Measurements from ENCODE around the gene CRHR1.
"Not testable (repeated sequence)": the region's sequence is repeated elsewhere in the genome, so short reads cannot be mapped to it uniquely, and the experiment has no call there.

The CRHR1 gene

DNA sequence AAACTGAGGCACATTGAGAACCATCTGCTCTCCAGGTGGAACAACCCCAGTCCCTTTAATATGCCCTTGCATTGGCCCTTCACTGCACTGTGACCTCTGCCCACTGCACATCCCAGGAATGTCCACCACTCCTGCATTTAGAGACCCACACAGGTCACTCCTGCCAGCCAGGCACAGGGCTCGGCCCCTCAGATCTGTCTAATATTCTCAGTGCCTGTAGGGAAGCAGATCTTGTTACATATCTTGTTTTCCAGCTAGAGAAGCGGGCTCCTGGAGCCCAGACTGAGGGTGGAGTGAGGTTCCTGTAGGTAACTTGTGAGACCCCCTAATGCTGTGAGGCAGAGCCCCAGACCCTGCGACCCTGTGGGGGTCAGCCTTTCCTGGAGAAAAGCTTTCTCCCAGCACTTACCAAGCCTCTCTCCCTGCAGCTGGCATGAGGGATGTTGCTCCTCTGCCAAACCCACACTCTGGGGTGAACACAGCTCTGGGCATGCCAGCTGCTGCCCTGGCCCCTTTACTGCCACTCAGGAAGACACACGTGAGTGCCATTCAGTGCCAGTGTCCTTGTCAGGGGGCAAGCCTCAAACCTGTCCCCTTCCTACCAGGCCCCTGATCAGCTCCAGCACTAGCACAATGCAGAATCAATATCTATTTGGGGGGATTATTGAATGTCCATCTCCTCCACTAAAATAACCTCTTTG is 40.3 kb upstream of the CRHR1 start:
- H3K4me3 ChIP-seq (ENCODE audit: control insufficient read depth in 1 of 7, extremely low read depth in 1 of 7, insufficient read depth in 4 of 7, low read depth in 2 of 7, low read length in 6 of 7) = no peak overlapping the region
- no peak overlapping the region for H3K27ac ChIP-seq (ENCODE audit: insufficient read depth in 1 of 2, low read depth in 1 of 2, low read length in 2 of 2, poor library complexity in 1 of 2, severe bottlenecking in 2 of 2)
- H3K4me1 ChIP-seq (ENCODE audit: control extremely low read depth in 1 of 4, control insufficient read depth in 4 of 4, insufficient read depth in 4 of 4, low read length in 3 of 4) = no peaks in the 10 kb centered on the region
- 79% methylated on average over 4 of the region's 4 CpGs for WGBS (ENCODE audit: insufficient coverage)
- H3K27me3 ChIP-seq (replicated peaks in 2 of 5; ENCODE audit: control insufficient read depth in 4 of 5, insufficient read depth in 5 of 5, low read length in 4 of 5) = peaks cover 1 to 48% (median 4%) of the 10 kb centered on the region in 5 experiments
- ChIA-PET POLR2A (interaction anchor here (0.6 kb wide), 1 partner anchor 48 kb away, joined by 4 read pairs; no protein-coding TSS in a partner anchor), CTCF (interaction anchor here (1.1 kb wide), 1 partner anchor 84 kb away, joined by 3 read pairs; no protein-coding TSS in a partner anchor)
- no peak for DNase-seq
- no peaks in the 10 kb centered on the region for H3K9me3 ChIP-seq (ENCODE audit: control extremely low read depth in 1 of 5, control insufficient read depth in 4 of 5, insufficient read depth in 2 of 5, low read depth in 1 of 5, low read length in 4 of 5)
- no peaks in the 10 kb centered on the region for H3K36me3 ChIP-seq (ENCODE audit: control insufficient read depth in 4 of 4, insufficient read depth in 4 of 4, low read length in 3 of 4)

DNA sequence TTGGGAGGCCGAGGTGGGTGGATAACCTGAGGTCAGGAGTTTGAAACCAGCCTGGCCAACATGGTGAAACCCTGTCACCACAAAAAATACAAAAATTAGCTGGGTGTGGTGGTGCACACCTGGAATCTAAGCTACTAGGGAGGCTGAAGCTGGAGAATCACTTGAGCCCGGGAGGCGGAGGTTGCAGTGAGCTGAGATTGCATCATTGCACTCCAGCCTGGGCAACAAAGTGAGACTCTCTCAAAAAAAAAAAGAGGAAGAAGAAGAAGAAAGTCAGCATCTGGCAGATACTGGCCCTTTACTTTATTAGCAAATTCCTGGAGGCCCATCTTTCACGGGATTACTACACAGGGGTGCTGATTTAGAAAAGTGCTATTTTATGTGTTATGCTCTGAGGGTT is 39.3 kb upstream of the CRHR1 start:
- H3K27me3 ChIP-seq (replicated peaks in 2 of 5; ENCODE audit: control insufficient read depth in 4 of 5, insufficient read depth in 5 of 5, low read length in 4 of 5) = peaks cover 1 to 50% (median 4%) of the 10 kb centered on the region in 5 experiments
- POLR2A ChIA-PET; H3K36me3 ChIP-seq (ENCODE audit: control insufficient read depth in 4 of 4, insufficient read depth in 4 of 4, low read length in 3 of 4); DNase-seq; H3K4me1 ChIP-seq (ENCODE audit: control extremely low read depth in 1 of 4, control insufficient read depth in 4 of 4, insufficient read depth in 4 of 4, low read length in 3 of 4); H3K9me3 ChIP-seq (ENCODE audit: control extremely low read depth in 1 of 5, control insufficient read depth in 4 of 5, insufficient read depth in 2 of 5, low read depth in 1 of 5, low read length in 4 of 5); H3K4me3 ChIP-seq (ENCODE audit: control insufficient read depth in 1 of 7, extremely low read depth in 1 of 7, insufficient read depth in 4 of 7, low read depth in 2 of 7, low read length in 6 of 7); CTCF ChIA-PET; H3K27ac ChIP-seq (ENCODE audit: insufficient read depth in 1 of 2, low read depth in 1 of 2, low read length in 2 of 2, poor library complexity in 1 of 2, severe bottlenecking in 2 of 2): not testable (repeated sequence)
- WGBS (ENCODE audit: insufficient coverage) = 83% methylated on average over 4 of the region's 4 CpGs

DNA sequence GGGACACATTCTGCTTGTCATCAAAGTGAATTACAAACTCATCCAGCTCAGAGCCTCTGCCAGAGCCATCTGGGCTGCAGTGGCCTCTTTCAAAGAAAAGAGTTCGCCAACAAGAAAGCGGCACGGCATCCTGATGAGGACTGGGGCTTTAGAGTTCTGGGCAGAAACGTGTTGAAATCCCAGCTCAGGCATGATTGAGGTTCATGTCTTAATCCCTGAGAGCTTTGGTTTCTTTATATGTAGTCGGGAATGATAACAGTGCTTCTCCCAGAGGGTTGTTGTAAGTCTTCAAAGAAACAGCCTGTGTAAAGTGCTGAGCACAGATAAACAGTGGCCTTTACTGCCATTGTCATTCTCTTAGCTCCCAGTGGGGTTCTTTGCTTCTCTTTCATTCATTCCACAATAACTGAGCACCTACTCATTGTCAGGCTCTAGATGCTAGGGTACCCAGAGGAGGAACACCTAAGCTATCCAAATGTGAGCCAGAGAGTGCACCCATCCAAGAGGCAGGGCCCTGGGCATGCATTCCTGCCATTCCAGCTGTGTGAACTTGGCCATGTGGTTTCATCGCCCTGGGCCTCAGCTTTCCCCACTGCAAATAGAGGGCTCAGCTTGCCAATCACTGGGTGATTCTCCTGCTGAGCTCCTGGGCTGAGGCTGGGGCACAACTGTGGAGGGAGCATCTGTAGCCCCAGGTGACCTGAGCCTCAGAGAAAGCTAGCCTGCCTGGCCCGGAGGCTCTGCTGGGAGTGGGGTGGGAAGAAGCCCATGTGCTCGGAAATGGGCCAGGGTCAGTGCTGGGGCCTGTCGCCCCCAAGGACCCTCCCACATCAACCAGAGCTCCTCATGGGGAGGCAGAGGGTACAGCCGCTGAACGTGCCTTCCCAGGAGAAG is 38.3 kb upstream of the CRHR1 start:
- Histone ChIP-seq H3K9me3 (ENCODE audit: control extremely low read depth in 1 of 5, control insufficient read depth in 4 of 5, insufficient read depth in 2 of 5, low read depth in 1 of 5, low read length in 4 of 5) (no peaks in the 10 kb centered on the region), H3K4me3 (ENCODE audit: control insufficient read depth in 1 of 7, extremely low read depth in 1 of 7, insufficient read depth in 4 of 7, low read depth in 2 of 7, low read length in 6 of 7) (no peak overlapping the region), H3K36me3 (ENCODE audit: control insufficient read depth in 4 of 4, insufficient read depth in 4 of 4, low read length in 3 of 4) (no peaks in the 10 kb centered on the region), H3K27me3 (replicated peaks in 2 of 5; ENCODE audit: control insufficient read depth in 4 of 5, insufficient read depth in 5 of 5, low read length in 4 of 5) (peaks cover 1 to 56% (median 4%) of the 10 kb centered on the region in 5 experiments), H3K27ac (ENCODE audit: insufficient read depth in 1 of 2, low read depth in 1 of 2, low read length in 2 of 2, poor library complexity in 1 of 2, severe bottlenecking in 2 of 2) (no peak overlapping the region), H3K4me1 (ENCODE audit: control extremely low read depth in 1 of 4, control insufficient read depth in 4 of 4, insufficient read depth in 4 of 4, low read length in 3 of 4) (no peaks in the 10 kb centered on the region)
- CTCF ChIA-PET = interaction anchor here (1.2 kb wide), 1 partner anchor 27 kb away, joined by 3 read pairs; no protein-coding TSS in a partner anchor
- 76% methylated on average over 10 of the region's 11 CpGs for WGBS (ENCODE audit: insufficient coverage)
- no peak for DNase-seq
- POLR2A ChIA-PET = no interaction called here

DNA sequence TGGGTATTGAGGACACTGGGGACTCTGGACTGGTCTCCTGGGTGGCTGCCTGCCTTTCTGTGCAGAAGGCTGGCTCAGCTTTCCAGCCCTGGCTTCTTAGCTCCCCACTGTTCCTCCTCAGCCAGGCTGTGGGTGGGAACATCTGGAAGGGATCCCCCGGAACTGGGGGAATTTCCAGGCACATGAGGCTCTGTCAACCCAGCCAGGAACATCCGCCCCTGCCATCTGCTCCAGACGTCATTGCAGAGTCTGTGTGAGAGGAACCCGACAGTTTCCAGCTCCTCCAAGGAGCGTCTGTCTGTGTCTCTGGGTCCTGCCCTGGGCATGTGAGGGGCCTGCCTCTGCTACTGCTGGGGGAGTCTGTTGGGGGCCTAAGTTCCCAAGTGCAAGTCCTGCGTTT is 36.2 kb upstream of the CRHR1 start:
- Histone ChIP-seq H3K27ac (ENCODE audit: insufficient read depth in 1 of 2, low read depth in 1 of 2, low read length in 2 of 2, poor library complexity in 1 of 2, severe bottlenecking in 2 of 2) (no peak overlapping the region), H3K36me3 (ENCODE audit: control insufficient read depth in 4 of 4, insufficient read depth in 4 of 4, low read length in 3 of 4) (no peaks in the 10 kb centered on the region), H3K27me3 (replicated peaks in 2 of 5; ENCODE audit: control insufficient read depth in 4 of 5, insufficient read depth in 5 of 5, low read length in 4 of 5) (peaks cover 0 to 49% (median 4%) of the 10 kb centered on the region in 5 experiments), H3K9me3 (ENCODE audit: control extremely low read depth in 1 of 5, control insufficient read depth in 4 of 5, insufficient read depth in 2 of 5, low read depth in 1 of 5, low read length in 4 of 5) (no peaks in the 10 kb centered on the region), H3K4me3 (ENCODE audit: control insufficient read depth in 1 of 7, extremely low read depth in 1 of 7, insufficient read depth in 4 of 7, low read depth in 2 of 7, low read length in 6 of 7) (no peak overlapping the region), H3K4me1 (ENCODE audit: control extremely low read depth in 1 of 4, control insufficient read depth in 4 of 4, insufficient read depth in 4 of 4, low read length in 3 of 4) (no peaks in the 10 kb centered on the region)
- POLR2A ChIA-PET = no interaction called here
- WGBS (ENCODE audit: insufficient coverage) = 74% methylated on average over 5 of the region's 6 CpGs
- CTCF ChIA-PET = interaction anchor here (1.4 kb wide), 1 partner anchor 10 kb away, joined by 5 read pairs; no protein-coding TSS in a partner anchor
- no peak for DNase-seq

DNA sequence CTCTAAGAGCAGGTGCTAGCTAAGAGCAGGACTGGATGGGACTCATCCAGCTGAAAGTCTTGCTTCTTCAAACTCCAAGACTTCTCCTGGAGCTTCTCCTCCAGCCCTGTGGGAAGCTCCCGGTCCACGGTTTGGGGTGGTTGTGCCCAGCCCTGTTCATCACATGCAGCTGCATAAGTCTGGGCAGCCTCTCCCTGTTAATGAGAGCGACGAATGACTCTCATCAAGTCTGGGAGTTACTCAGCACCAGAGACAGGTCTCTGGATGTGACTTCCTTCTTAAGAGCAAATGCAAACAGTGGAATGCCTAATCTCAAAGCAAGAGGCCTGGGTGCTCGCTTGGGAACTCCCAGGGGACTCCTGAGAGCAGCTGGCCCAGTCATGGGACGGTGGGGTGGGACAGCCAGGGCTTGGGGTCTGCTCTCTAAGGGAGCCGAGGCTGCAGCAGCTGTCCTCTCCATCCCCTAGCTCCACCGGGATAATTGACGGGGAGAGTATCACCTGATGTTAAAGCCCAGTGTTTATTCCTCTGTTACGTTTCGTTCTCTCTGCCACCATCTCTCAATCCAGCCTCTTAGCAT is 35.3 kb upstream of the CRHR1 start:
- Histone ChIP-seq H3K27ac (ENCODE audit: insufficient read depth in 1 of 2, low read depth in 1 of 2, low read length in 2 of 2, poor library complexity in 1 of 2, severe bottlenecking in 2 of 2) (no peak overlapping the region), H3K36me3 (ENCODE audit: control insufficient read depth in 4 of 4, insufficient read depth in 4 of 4, low read length in 3 of 4) (no peaks in the 10 kb centered on the region), H3K4me1 (ENCODE audit: control extremely low read depth in 1 of 4, control insufficient read depth in 4 of 4, insufficient read depth in 4 of 4, low read length in 3 of 4) (no peaks in the 10 kb centered on the region), H3K4me3 (ENCODE audit: control insufficient read depth in 1 of 7, extremely low read depth in 1 of 7, insufficient read depth in 4 of 7, low read depth in 2 of 7, low read length in 6 of 7) (no peak overlapping the region), H3K27me3 (replicated peaks in 2 of 5; ENCODE audit: control insufficient read depth in 4 of 5, insufficient read depth in 5 of 5, low read length in 4 of 5) (peaks cover 0 to 50% (median 4%) of the 10 kb centered on the region in 5 experiments), H3K9me3 (ENCODE audit: control extremely low read depth in 1 of 5, control insufficient read depth in 4 of 5, insufficient read depth in 2 of 5, low read depth in 1 of 5, low read length in 4 of 5) (no peaks in the 10 kb centered on the region)
- DNase-seq = no peak
- POLR2A ChIA-PET = no interaction called here
- CTCF ChIA-PET = interaction anchor here (1.4 kb wide), 1 partner anchor 9 kb away, joined by 5 read pairs; no protein-coding TSS in a partner anchor
- WGBS (ENCODE audit: insufficient coverage) = 77% methylated on average over 11 of the region's 11 CpGs

DNA sequence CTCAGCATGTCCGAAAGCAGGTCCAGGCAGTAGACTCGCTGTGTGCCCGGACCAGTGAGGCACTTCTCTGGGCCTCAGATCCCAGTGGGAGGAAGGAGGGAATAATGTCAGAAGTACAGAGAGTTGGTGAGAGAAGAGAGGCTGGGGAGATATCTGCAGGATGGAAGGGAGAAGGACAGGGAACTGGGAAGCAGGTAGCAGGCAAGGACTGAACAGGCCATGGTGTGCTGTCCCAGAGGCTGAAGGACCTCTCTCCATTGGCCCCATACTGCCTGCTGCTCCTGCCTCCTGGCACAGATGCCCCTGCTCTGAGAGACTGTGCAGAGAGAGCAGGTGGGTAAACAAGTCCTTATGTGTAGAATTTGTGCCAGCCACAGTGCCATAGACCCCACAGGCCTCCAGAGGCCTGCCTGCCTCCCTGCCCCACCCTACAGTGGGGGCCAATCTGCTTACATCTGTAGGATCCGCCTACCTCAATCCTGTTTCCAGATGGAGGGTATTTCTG is 34.2 kb upstream of the CRHR1 start:
- Histone ChIP-seq H3K27me3 (replicated peaks in 2 of 5; ENCODE audit: control insufficient read depth in 4 of 5, insufficient read depth in 5 of 5, low read length in 4 of 5) (peaks cover 0 to 53% (median 5%) of the 10 kb centered on the region in 5 experiments), H3K36me3 (ENCODE audit: control insufficient read depth in 4 of 4, insufficient read depth in 4 of 4, low read length in 3 of 4) (no peaks in the 10 kb centered on the region), H3K4me1 (ENCODE audit: control extremely low read depth in 1 of 4, control insufficient read depth in 4 of 4, insufficient read depth in 4 of 4, low read length in 3 of 4) (no peaks in the 10 kb centered on the region), H3K27ac (ENCODE audit: insufficient read depth in 1 of 2, low read depth in 1 of 2, low read length in 2 of 2, poor library complexity in 1 of 2, severe bottlenecking in 2 of 2) (no peak overlapping the region), H3K4me3 (ENCODE audit: control insufficient read depth in 1 of 7, extremely low read depth in 1 of 7, insufficient read depth in 4 of 7, low read depth in 2 of 7, low read length in 6 of 7) (no peak overlapping the region), H3K9me3 (ENCODE audit: control extremely low read depth in 1 of 5, control insufficient read depth in 4 of 5, insufficient read depth in 2 of 5, low read depth in 1 of 5, low read length in 4 of 5) (no peaks in the 10 kb centered on the region)
- ChIA-PET POLR2A (no interaction called here), CTCF (no interaction called here)
- WGBS (ENCODE audit: insufficient coverage) = 59% methylated on average over 3 of the region's 4 CpGs
- DNase-seq = no peak

Data from common myeloid progenitor, CD34-positive (primary cell).